ENCODE measurements around the gene PCSK1N.
"Not testable (repeated sequence)": the region's sequence is repeated elsewhere in the genome, so short reads cannot be mapped to it uniquely, and the experiment has no call there.

Gene PCSK1N

GRCh38 chrX:48835524-48836329 lies at the start of gene PCSK1N:
TSS of gene PCSK1N (minus strand) at chrX:48835610. CDS start at chrX:48835532, 78 bp downstream.
- DNase-seq, result no peak

GRCh38 chrX:48883729-48884128 lies 48.3 kb upstream of the PCSK1N start:
- no peak for DNase-seq

- DNase-seq, result not testable (repeated sequence)
Observed at GRCh38 chrX:48876944-48877343, 41.5 kb upstream of the PCSK1N start.

GRCh38 chrX:48872017-48872416 lies 36.6 kb upstream of the PCSK1N start:
- DNase-seq, result not testable (repeated sequence)

GRCh38 chrX:48864210-48864609 lies 28.8 kb upstream of the PCSK1N start:
- DNase-seq, result no peak

GRCh38 chrX:48854898-48855297 lies 19.5 kb upstream of the PCSK1N start:
- DNase-seq, result no peak

GRCh38 chrX:48854121-48854804 lies 18.9 kb upstream of the PCSK1N start:
- not testable (repeated sequence) for DNase-seq

- not testable (repeated sequence) for DNase-seq
Observed at GRCh38 chrX:48853494-48853893, 18.1 kb upstream of the PCSK1N start.

GRCh38 chrX:48852857-48853256 lies 17.4 kb upstream of the PCSK1N start:
- no peak for DNase-seq

- DNase-seq, result no peak
Observed at GRCh38 chrX:48848847-48849246, 13.4 kb upstream of the PCSK1N start.

GRCh38 chrX:48839686-48840085 lies 4.3 kb upstream of the PCSK1N start:
- DNase-seq, result no peak

- DNase-seq, result no peak
Observed at GRCh38 chrX:48834383-48834709, 1.1 kb downstream of the PCSK1N start.

- DNase-seq, result no peak
Observed at GRCh38 chrX:48833542-48834138, 1.8 kb downstream of the PCSK1N start.

- no peak for DNase-seq
Observed at GRCh38 chrX:48831909-48832291, 3.5 kb downstream of the PCSK1N start.

- no peak for DNase-seq
Observed at GRCh38 chrX:48831136-48831908, 4.1 kb downstream of the PCSK1N start.

- DNase-seq, result no peak
Observed at GRCh38 chrX:48829016-48829735, 6.2 kb downstream of the PCSK1N start.

- DNase-seq, result no peak
Observed at GRCh38 chrX:48827654-48827968, 7.8 kb downstream of the PCSK1N start.

- DNase-seq, result no peak
Observed at GRCh38 chrX:48826876-48827653, 8.3 kb downstream of the PCSK1N start.

- no peak for DNase-seq
Observed at GRCh38 chrX:48826135-48826875, 9.1 kb downstream of the PCSK1N start, which contains the start of gene ERAS. TSS of gene ERAS (plus strand) at chrX:48826513. CDS start at chrX:48829124, 2,611 bp downstream.

- no peak for DNase-seq
Observed at GRCh38 chrX:48824066-48824465, 11.3 kb downstream of the PCSK1N start.

- no peak for DNase-seq
Observed at GRCh38 chrX:48823053-48823452, 12.4 kb downstream of the PCSK1N start.
